ENCODE measurements around the gene ALG9. TPM values are rescaled to one million over a fixed set of nuclear protein-coding genes. Genes with fewer than 3 reads are reported as not detected.

ALG9 gene
- total RNA-seq, 1 donor from 2014 or later: 35.2 TPM

GRCh38 chr11:111765320-111765983 lies 105.9 kb downstream of the ALG9 start:
- no peak for DNase-seq

- DNase-seq: no peak
These were observed 106.8 kb downstream of the ALG9 start for GRCh38 chr11:111764621-111765020.

- DNase-seq: peak; percentile 10
These were observed 108.3 kb downstream of the ALG9 start for GRCh38 chr11:111762981-111763643.

- DNase-seq: no peak
These were observed 108.9 kb downstream of the ALG9 start for GRCh38 chr11:111762526-111762925.

- no peak for DNase-seq
These were observed 110.3 kb downstream of the ALG9 start for GRCh38 chr11:111761036-111761435.

GRCh38 chr11:111759778-111760407 lies 111.5 kb downstream of the ALG9 start:
- no peak for DNase-seq

GRCh38 chr11:111759376-111759775 lies 112.0 kb downstream of the ALG9 start:
- no peak for DNase-seq

- no peak for DNase-seq
These were observed 115.3 kb downstream of the ALG9 start for GRCh38 chr11:111756097-111756496.

- DNase-seq: no peak
These were observed 121.7 kb downstream of the ALG9 start for GRCh38 chr11:111749646-111750045.

- DNase-seq: peak; percentile 61
These were observed 123.2 kb downstream of the ALG9 start for GRCh38 chr11:111748035-111748804.

GRCh38 chr11:111745719-111746504 lies 125.5 kb downstream of the ALG9 start:
- DNase-seq: no peak

GRCh38 chr11:111743700-111744099 lies 127.7 kb downstream of the ALG9 start:
- DNase-seq: no peak

- no peak for DNase-seq
These were observed 129.6 kb downstream of the ALG9 start for GRCh38 chr11:111741751-111742150.

GRCh38 chr11:111739299-111739698 lies 132.1 kb downstream of the ALG9 start:
- no peak for DNase-seq

GRCh38 chr11:111737444-111738210 lies 133.8 kb downstream of the ALG9 start:
- DNase-seq: peak; percentile 70

GRCh38 chr11:111736621-111737443 lies 134.5 kb downstream of the ALG9 start:
- DNase-seq: peak; percentile 30

Measured in tongue (tissue), 2 donors.